Stimulated activated CD4-positive, alpha-beta T cell treated with anti-CD3 and anti-CD28 coated beads, Interleukin-1b, Interleukin-23, amount 100 ng/mL, for 4 hours (primary cell): ENCODE data around the gene NGB.
A peak's percentile ranks its signal among the peaks of the same experiment; 100 is the strongest.
"Not testable (repeated sequence)": the region's sequence is repeated elsewhere in the genome, so short reads cannot be mapped to it uniquely, and the experiment has no call there.

Experiments
- DNase-seq, 2 donors: peaks; one replicate each; pipeline ENCODE4 v3.0.0-alpha.2; 2020; ENCODE audit warnings: low read depth in 2 of 2

NGB gene

DNA sequence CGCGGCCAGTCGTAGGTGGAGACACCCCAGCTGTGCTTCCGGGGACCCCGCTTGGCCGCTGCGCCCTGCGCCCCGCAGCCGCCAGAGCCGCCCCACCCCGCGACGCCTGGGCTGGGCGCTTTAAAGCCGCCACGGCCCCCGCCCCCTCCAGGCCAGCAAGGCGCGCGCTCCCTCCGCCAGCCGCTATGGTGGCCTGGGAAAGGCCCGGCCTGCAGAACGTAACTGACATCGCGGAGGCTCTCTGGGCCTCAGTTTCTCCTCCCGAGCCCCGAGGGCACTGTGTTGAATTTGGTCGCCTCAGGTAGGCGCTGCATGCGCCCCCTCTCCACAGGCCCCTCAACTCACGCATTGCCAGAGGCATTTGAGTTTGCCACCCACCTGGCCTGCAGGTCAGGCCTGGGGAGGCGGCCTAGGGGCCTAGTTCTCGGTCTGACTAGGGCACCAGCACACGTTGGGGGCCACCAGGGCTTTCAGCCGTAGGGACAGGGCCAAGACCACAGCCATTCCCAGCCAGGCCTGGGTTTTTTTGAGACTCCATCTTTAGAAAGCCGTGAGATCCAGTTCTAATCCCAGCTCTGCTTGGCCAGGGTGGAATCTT is at the start of gene NGB:
Gene NGB, minus strand, starts transcription at position 94 of the 598 bp plus-strand sequence. CDS start 269 bp downstream, outside the sequence.
- no peak for DNase-seq

GRCh38 chr14:77320238-77320935 is 49.4 kb upstream of the NGB start, which contains the start of gene POMT2:
Gene POMT2 (minus strand): TSS chr14:77320883. CDS start chr14:77320681, 202 bp downstream.
- peak; percentile 87 to 91 for DNase-seq

- DNase-seq, result no peak
Measured at GRCh38 chr14:77319422-77319821, 48.4 kb upstream of the NGB start.

DNA sequence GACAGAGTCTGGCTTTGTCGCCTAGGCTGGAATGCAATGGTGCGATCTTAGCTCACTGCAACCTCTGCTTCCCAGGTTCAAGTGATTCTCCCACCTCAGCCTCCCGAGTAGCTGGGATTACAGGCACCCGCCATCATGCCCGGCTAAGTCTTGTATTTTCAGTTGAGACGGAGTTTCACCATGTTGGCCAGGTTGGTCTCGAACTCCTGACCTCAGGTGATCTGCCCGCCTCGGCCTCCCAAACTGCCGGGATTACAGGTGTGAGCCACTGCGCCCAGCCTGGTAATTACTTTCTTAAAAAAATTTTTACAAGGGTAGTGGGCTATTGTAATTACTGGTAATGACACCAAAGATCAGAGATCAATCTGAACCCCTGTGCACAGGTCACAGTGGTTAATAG is 47.8 kb upstream of the NGB start:
- not testable (repeated sequence) for DNase-seq

DNA sequence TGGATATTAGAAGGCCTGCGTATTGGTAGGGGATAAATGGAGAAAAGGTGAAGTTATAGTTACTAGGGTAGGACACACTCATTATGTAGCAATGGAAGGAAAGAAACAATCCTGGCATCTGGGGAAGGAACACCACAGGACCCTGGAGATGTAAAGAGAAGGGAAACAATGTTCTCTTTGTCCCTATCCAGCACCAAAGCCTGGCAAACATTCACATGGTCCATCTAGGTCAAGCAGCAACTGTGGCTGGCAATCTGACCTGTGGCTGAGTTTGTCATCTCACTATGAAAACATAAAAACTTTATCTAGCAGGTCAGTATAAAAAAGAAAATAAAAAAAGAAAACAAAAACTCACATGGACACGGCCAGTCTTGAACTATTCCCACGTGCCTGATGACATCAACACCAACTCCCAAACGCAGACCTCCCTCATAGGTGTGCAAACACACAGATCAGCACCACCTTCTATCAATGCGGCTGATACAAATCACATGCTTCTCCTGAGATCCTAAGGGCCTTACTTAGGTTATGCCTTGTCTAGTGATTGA is 47.1 kb upstream of the NGB start:
- DNase-seq, result no peak

DNA sequence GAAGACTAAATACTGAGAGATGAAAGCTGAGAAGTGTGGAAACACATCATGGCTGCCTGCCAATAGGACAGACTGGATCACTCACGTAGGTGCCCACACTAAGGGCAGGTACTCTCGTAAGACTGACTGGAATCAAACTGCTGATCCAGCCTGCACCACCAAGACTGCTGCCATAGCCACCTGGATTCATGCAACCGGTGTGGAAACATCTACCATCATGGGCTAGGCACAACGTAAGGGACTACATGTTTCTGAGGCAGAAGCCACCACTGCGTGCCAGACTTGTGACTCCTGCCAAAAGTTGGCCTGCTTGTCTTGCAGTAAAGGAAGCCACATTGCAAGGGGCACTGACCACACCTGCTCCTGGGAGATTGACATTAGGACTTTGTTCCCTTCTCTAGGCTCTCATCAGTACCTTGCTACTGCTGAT is 45.9 kb upstream of the NGB start:
- no peak for DNase-seq

DNA sequence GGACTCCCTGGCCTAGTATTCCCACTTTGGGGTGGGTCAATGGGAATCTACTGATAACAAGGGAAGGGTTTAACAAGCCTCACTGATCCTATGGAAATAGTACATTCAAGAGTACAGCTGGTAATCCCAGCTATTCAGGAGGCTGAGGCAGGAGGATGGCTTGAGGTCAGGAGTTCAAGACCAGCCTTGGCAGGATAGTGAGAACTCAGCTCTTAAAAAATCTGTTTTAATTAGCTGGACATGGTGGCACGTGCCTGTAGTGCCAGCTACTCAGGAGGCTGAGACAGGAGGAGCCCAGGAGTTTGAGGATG is 45.1 kb upstream of the NGB start:
- DNase-seq, result no peak

GRCh38 chr14:77314539-77315457 is 43.8 kb upstream of the NGB start:
- DNase-seq, result no peak

GRCh38 chr14:77314043-77314442 is 43.0 kb upstream of the NGB start:
- DNase-seq, result no peak

GRCh38 chr14:77313371-77313770 is 42.4 kb upstream of the NGB start:
- DNase-seq, result no peak

DNA sequence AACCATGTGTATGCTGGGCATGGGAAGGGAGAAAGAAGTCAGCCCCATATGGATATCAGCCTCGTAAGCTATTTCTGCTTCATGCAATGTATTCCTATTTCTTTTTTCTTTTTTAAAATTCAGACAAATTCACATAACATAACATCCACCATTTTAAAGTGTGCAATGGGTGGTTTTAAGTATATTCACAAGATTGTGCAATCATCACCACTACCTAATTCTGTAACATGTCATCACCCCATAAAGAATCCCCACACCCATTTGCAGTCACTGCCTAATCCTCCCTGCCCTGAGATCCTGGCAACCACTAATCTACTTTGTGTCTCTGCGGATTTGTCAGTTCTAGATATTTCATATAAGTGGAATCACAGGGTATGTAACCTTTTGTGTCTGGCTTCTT is 40.2 kb upstream of the NGB start:
- DNase-seq, result no peak

GRCh38 chr14:77310026-77310425 is 39.0 kb upstream of the NGB start:
- DNase-seq, result no peak

- DNase-seq, result no peak
Measured at GRCh38 chr14:77309131-77309530, 38.1 kb upstream of the NGB start.

- no peak for DNase-seq
Measured at GRCh38 chr14:77306851-77307496, 36.0 kb upstream of the NGB start.

DNA sequence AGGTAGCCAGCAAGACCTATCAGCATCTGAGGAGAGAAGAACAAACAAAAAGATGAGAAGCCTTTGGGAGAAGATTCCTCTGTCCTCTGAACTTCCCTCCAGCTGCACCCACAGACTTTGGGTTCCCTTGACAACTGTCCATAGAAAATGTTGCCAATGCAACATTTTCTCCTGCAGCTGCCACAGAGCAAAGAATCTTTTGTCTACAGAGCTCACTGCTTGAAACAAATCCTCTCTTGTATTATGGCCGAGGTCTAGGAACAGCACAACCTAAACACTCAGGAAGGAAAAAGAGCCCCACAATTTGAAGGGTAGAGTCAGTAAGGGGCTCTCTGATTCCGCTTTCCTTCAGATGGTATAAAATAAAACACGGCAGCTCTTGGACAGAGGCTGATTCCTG is 35.4 kb upstream of the NGB start:
- no peak for DNase-seq

DNA sequence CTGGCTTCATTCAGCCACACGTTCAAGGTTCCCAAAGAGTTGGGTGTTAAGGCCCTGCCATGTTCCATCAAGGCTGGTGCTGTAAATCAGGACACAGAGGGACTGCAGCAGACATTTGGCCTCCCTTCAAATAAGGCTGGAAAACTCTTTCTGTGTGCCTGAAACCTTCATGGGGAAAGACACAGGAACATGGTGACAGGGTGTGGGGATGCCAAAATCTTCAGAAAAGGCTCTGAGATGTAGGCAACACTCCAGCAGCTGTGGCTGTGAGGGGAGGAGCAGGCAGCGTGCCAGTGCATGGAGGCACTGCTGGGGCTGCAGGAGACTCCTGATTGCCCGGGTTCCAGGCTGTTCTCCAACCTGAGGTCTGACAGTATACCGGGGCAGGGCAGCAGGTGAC is 34.7 kb upstream of the NGB start:
- no peak for DNase-seq

GRCh38 chr14:77303417-77304156 is 32.6 kb upstream of the NGB start:
- no peak for DNase-seq

GRCh38 chr14:77302926-77303325 is 31.9 kb upstream of the NGB start:
- DNase-seq, result no peak

DNA sequence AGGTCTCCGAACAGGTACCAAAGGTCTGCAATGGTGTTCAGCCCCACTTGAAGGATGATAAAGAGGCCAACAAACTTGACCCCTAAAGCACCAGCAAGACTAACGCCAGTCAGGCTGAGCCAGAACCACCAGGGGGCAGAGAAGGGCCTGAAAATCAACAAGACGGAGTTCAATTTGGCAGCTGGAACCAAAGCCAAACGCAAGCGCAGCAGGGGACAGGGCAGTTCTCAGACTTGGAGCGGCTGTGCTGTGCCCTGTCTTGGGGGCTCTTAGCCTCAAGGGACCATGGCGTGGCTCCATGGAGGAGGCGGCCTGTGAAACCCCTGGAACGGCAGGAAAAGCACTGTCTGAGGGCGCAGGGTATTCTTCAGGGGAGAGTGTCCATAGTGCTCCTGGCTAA is 30.1 kb upstream of the NGB start:
- DNase-seq, result peak; percentile 26 to 37

DNA sequence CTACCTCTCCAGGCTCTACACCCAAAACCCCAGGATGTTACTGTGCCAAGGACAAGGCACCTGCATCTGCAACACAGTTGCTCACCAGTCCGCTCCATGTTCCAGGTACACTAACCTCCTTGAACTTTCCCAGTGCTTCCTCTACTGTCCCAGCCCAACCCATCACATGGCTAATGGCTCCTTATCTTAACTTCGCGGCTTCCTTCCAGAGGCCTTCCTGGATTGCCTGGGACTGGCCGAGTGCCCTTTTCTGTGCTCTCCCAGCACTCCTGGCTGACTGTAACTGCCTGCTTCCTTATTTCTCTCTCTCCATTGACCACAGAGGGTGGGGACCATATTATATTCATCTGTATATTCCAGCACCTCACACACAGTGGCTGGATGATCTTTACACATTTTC is 28.8 kb upstream of the NGB start:
- DNase-seq, result no peak

GRCh38 chr14:77296906-77297305 is 25.9 kb upstream of the NGB start:
- no peak for DNase-seq
